OCI-M2 (cell line): Measurements from ENCODE around the gene ZPBP.
"Not testable (repeated sequence)": the region's sequence is repeated elsewhere in the genome, so short reads cannot be mapped to it uniquely, and the experiment has no call there.

Experiments used
- DNase-seq: peaks from one replicate; lab custom pipeline; 2025; ENCODE audit not compliant: unreplicated experiment; lab: John Stamatoyannopoulos, UW

The ZPBP gene

GRCh38 chr7:50047716-50048115 is 45.3 kb downstream of the ZPBP start:
- DNase-seq: no peak

GRCh38 chr7:50041165-50041564 is 51.9 kb downstream of the ZPBP start:
- not testable (repeated sequence) for DNase-seq

- no peak for DNase-seq
Measured at GRCh38 chr7:50037086-50037485, 56.0 kb downstream of the ZPBP start.

GRCh38 chr7:50022991-50023390 is 70.1 kb downstream of the ZPBP start:
- no peak for DNase-seq

GRCh38 chr7:50022451-50022850 is 70.6 kb downstream of the ZPBP start:
- no peak for DNase-seq

GRCh38 chr7:49995681-49996080 is 97.4 kb downstream of the ZPBP start:
- no peak for DNase-seq

- DNase-seq: no peak
Measured at GRCh38 chr7:49986191-49986590, 106.9 kb downstream of the ZPBP start.

GRCh38 chr7:49980465-49980864 is 112.6 kb downstream of the ZPBP start:
- no peak for DNase-seq

GRCh38 chr7:49976238-49976637 is 116.8 kb downstream of the ZPBP start:
- DNase-seq: no peak

- no peak for DNase-seq
Measured at GRCh38 chr7:49974035-49974434, 119.0 kb downstream of the ZPBP start.

- no peak for DNase-seq
Measured at GRCh38 chr7:49937608-49938007, 155.4 kb downstream of the ZPBP start.

GRCh38 chr7:49931627-49932026 is 161.4 kb downstream of the ZPBP start:
- DNase-seq: no peak

GRCh38 chr7:49928787-49929186 is 164.3 kb downstream of the ZPBP start:
- DNase-seq: no peak

GRCh38 chr7:49927631-49928030 is 165.4 kb downstream of the ZPBP start:
- DNase-seq: no peak

- no peak for DNase-seq
Measured at GRCh38 chr7:49926720-49927119, 166.3 kb downstream of the ZPBP start.

GRCh38 chr7:49911909-49912308 is 181.1 kb downstream of the ZPBP start:
- DNase-seq: no peak

GRCh38 chr7:49894543-49894942 is 198.5 kb downstream of the ZPBP start:
- DNase-seq: no peak

GRCh38 chr7:49893131-49893530 is 199.9 kb downstream of the ZPBP start:
- DNase-seq: no peak

- no peak for DNase-seq
Measured at GRCh38 chr7:49892481-49892880, 200.6 kb downstream of the ZPBP start.
